NT2/D1 (cell line): ENCODE data around the gene UBLCP1.

Experiments
- SUZ12 ChIP-seq: IDR thresholded peaks from 2 replicates; pipeline ENCODE4 v1.6.1; 2011; ENCODE audit not compliant: insufficient read length, insufficient read depth; ENCODE audit errors: extremely low read depth
- YY1 ChIP-seq: IDR thresholded peaks from 2 replicates; pipeline ENCODE4 v1.6.1; 2011; ENCODE audit not compliant: insufficient read length, insufficient read depth
- ZNF274 ChIP-seq: IDR thresholded peaks from 2 replicates; pipeline ENCODE4 v1.6.1; 2011; ENCODE audit warnings: mild to moderate bottlenecking, low read depth, low read length

GRCh38 chr5:159240301-159240870, 22.7 kb upstream of the UBLCP1 start:
- TF ChIP-seq YY1 (no peak), SUZ12 (no peak), ZNF274 (no peak)
